A549 (cell line): ENCODE measurements around the gene RNF227. TPM values are rescaled to one million over a fixed set of nuclear protein-coding genes. Genes with fewer than 3 reads are reported as not detected.

Experiments
- ATAC-seq, 2 experiments: fragments of 200-7000 bp in 1 of 2; fragments of >200 bp in 1 of 2; cut with Nextera tagmentation in 1 of 2; cut with Tn5 transposase in 1 of 2; 3 replicates each; pipeline versions ENCODE4 v1.8.0 to v1.9.1; 2018 to 2020; ENCODE audit warnings: mild to moderate bottlenecking in 1 of 2, moderate library complexity in 1 of 2
- CTCF ChIA-PET: fragments of 300-600 bp; sonication (Branson Sonifier 250); formaldehyde crosslinking; extraction: SDS; loops from one replicate; lab custom pipeline; 2021; ENCODE audit warnings: antibody characterized with exemption, inconsistent platforms; lab: Yijun Ruan, JAX
- POLR2A ChIA-PET: fragments of 350-600 bp; formaldehyde crosslinking; extraction: SDS; loops from one replicate; lab custom pipeline; 2021; ENCODE audit warnings: antibody characterized with exemption, inconsistent platforms; lab: Yijun Ruan, JAX
- DNase-seq, 2 experiments: peaks; one replicate each; pipeline versions ENCODE4 v3.0.0 to v3.0.0-alpha.2; 2011 to 2016; ENCODE audit warnings: low read depth in 1 of 2, low spot score in 1 of 2
- FAIRE-seq: peaks from 2 replicates; lab custom pipeline; 2011; peaks lifted over from hg19 to GRCh38; lab: Jason Lieb, UNC
- H3K27ac ChIP-seq, 2 experiments: fragments of >200 bp; sonication (Bioruptor Twin); formaldehyde crosslinking; 3 replicates each; pipeline ENCODE4 v1.5.1; 2016 to 2017
- H3K4me1 ChIP-seq: fragments of >200 bp; sonication (Bioruptor Twin); formaldehyde crosslinking; 3 replicates; pipeline ENCODE4 v1.6.1; 2016
- H3K4me2 ChIP-seq: fragments of >200 bp; sonication (Bioruptor Twin); formaldehyde crosslinking; 3 replicates; pipeline ENCODE4 v1.6.1; 2016
- H3K4me3 ChIP-seq: fragments of >200 bp; sonication (Bioruptor Twin); formaldehyde crosslinking; 3 replicates; pipeline ENCODE4 v1.5.1; 2016
- H3K9me3 ChIP-seq: fragments of >200 bp; sonication (Bioruptor Twin); formaldehyde crosslinking; 3 replicates; pipeline ENCODE4 v1.6.1; 2016
- BCL3 ChIP-seq: fragments of >200 bp; sonication (Bioruptor Twin); formaldehyde crosslinking; IDR thresholded peaks from 3 replicates; pipeline ENCODE4 v1.6.1; 2016
- CHD4 ChIP-seq: fragments of 200-600 bp; sonication (generic); IDR thresholded peaks from 2 replicates; pipeline ENCODE4 v1.6.1; 2016; ENCODE audit warnings: antibody characterized with exemption, mild to moderate bottlenecking, borderline replicate concordance
- CTCF ChIP-seq: fragments of >200 bp; sonication (Bioruptor Twin); formaldehyde crosslinking; IDR thresholded peaks from 3 replicates; pipeline ENCODE4 v1.5.1; 2016
- EHMT2 ChIP-seq: fragments of 200-600 bp; sonication (generic); IDR thresholded peaks from 2 replicates; pipeline ENCODE4 v1.6.1; 2016; ENCODE audit warnings: antibody characterized with exemption, low read depth, mild to moderate bottlenecking, moderate library complexity
- FOSL2 ChIP-seq, 2 experiments: fragments of 450-650 bp in 1 of 2; fragments of >200 bp in 1 of 2; sonication (Bioruptor Twin) in 1 of 2; formaldehyde crosslinking; IDR thresholded peaks; 2 replicates each; pipeline versions ENCODE4 v1.5.0 to v1.6.1; 2016 to 2020; ENCODE audit warnings: mild to moderate bottlenecking in 1 of 2, moderate library complexity in 1 of 2
- GATA3 ChIP-seq: IDR thresholded peaks from 2 replicates; pipeline ENCODE4 v1.6.1; 2012; ENCODE audit warnings: borderline replicate concordance
- HEYL ChIP-seq: fragments of 250-450 bp; sonication (Bioruptor Pico); IDR thresholded peaks from 2 replicates; pipeline ENCODE4 v1.8.0; 2021; ENCODE audit warnings: mild to moderate bottlenecking, moderate library complexity
- HMGXB4 ChIP-seq: fragments of 250-450 bp; sonication (Bioruptor Pico); IDR thresholded peaks from 2 replicates; pipeline ENCODE4 v1.5.0; 2021; ENCODE audit warnings: mild to moderate bottlenecking, moderate library complexity, borderline replicate concordance
- HOXB13 ChIP-seq: fragments of 250-450 bp; sonication (Bioruptor Pico); IDR thresholded peaks from 2 replicates; pipeline ENCODE4 v1.5.0; 2020; ENCODE audit warnings: low read depth, mild to moderate bottlenecking, moderate library complexity
- JUNB ChIP-seq: fragments of >200 bp; sonication (Bioruptor Twin); formaldehyde crosslinking; IDR thresholded peaks from 2 replicates; pipeline ENCODE4 v1.6.1; 2016
- KDM5A ChIP-seq: fragments of 200-600 bp; sonication (generic); IDR thresholded peaks from 2 replicates; pipeline ENCODE4 v1.6.1; 2016; ENCODE audit warnings: antibody characterized with exemption, mild to moderate bottlenecking
- MAX ChIP-seq: IDR thresholded peaks from 2 replicates; pipeline ENCODE4 v1.6.1; 2012
- MAZ ChIP-seq: fragments of 150-350 bp; IDR thresholded peaks from 2 replicates; pipeline ENCODE4 v1.6.1; 2014; ENCODE audit warnings: antibody characterized with exemption, low read depth, low read length, borderline replicate concordance
- NPAS2 ChIP-seq: fragments of 250-450 bp; sonication (Bioruptor Pico); IDR thresholded peaks from 2 replicates; pipeline ENCODE4 v1.8.0; 2022; ENCODE audit warnings: mild to moderate bottlenecking, moderate library complexity, borderline replicate concordance
- PHF8 ChIP-seq: fragments of 200-600 bp; sonication (generic); IDR thresholded peaks from 2 replicates; pipeline ENCODE4 v1.6.1; 2016; ENCODE audit warnings: low read depth, mild to moderate bottlenecking, antibody characterized with exemption, moderate library complexity, borderline replicate concordance
- RAD21 ChIP-seq, 2 experiments: fragments of >200 bp in 1 of 2; sonication (Bioruptor Twin) in 1 of 2; formaldehyde crosslinking in 1 of 2; IDR thresholded peaks in 1 of 2; conservative IDR thresholded peaks in 1 of 2; 2 replicates in 1 of 2; 3 replicates in 1 of 2; pipeline ENCODE4 v1.6.1; 2012 to 2018; ENCODE audit warnings: inconsistent platforms in 1 of 2
- REST ChIP-seq: fragments of 200-600 bp; sonication (generic); IDR thresholded peaks from 2 replicates; pipeline ENCODE4 v1.6.1; 2016; ENCODE audit warnings: antibody characterized with exemption, mild to moderate bottlenecking, moderate library complexity
- RFX5 ChIP-seq: fragments of 450-650 bp; IDR thresholded peaks from 2 replicates; pipeline ENCODE4 v1.7.1; 2014; ENCODE audit warnings: antibody characterized with exemption, mild to moderate bottlenecking, moderate library complexity
- RNF2 ChIP-seq: fragments of 200-600 bp; sonication (generic); IDR thresholded peaks from 2 replicates; pipeline ENCODE4 v1.6.1; 2016; ENCODE audit warnings: low read depth, mild to moderate bottlenecking, antibody characterized with exemption, moderate library complexity, borderline replicate concordance
- TP53 ChIP-seq: fragments of 250-450 bp; sonication (Bioruptor Pico); IDR thresholded peaks from 2 replicates; pipeline ENCODE4 v1.5.0; 2021; ENCODE audit warnings: mild to moderate bottlenecking, moderate library complexity
- USF2 ChIP-seq: fragments of 450-650 bp; IDR thresholded peaks from 2 replicates; pipeline ENCODE4 v1.6.1; 2014; ENCODE audit warnings: antibody characterized with exemption
- ZFP36 ChIP-seq: fragments of 450-650 bp; IDR thresholded peaks from 2 replicates; pipeline ENCODE4 v1.6.1; 2014; ENCODE audit warnings: borderline replicate concordance; ENCODE audit not compliant: partially characterized antibody
- ZNF302 ChIP-seq: fragments of 250-450 bp; sonication (Bioruptor Pico); IDR thresholded peaks from 2 replicates; pipeline ENCODE4 v1.9.0; 2021; ENCODE audit warnings: inconsistent platforms, mild to moderate bottlenecking, moderate library complexity
- WGBS: methylation state at CpG from one replicate; pipeline ENCODE4 v1.1.6; 2017; ENCODE audit errors: missing lambda C conversion rate; 5-methylcytosine and 5-hydroxymethylcytosine counted together
- polyA plus RNA-seq, 4 experiments: library from polyadenylated mRNA; depleted of rRNA in 3 of 4; stranded (reverse); fragments of >200 nt; fragmentation: RNase III in 1 of 4; extraction: RNeasy Plus Mini Kit Qiagen cat#74134 plus additional on column Dnase treatment in 1 of 4; gene quantifications; 2 replicates in 3 of 4; 3 replicates in 1 of 4; pipeline ENCODE4 v1.2.3, GENCODE V29; 2011 to 2017

RNF227 gene
- polyA plus RNA-seq, 2 of the 4 experiments (the other 2 are of a cell fraction) = 2.1 to 4.1 TPM

- DNase-seq (no peak), ATAC-seq (no peak), FAIRE-seq (no peak)
- 88% methylated on average over 22 of the region's 22 CpGs for WGBS
- Histone ChIP-seq H3K27ac (no peak overlapping the region), H3K4me2 (no peak overlapping the region), H3K9me3 (no peaks in the 10 kb centered on the region), H3K4me3 (no peak overlapping the region), H3K4me1 (no peaks in the 10 kb centered on the region)
- POLR2A ChIA-PET = no interaction called here
- CTCF ChIA-PET = interaction anchor here (0.8 to 15.1 kb wide), 16 partner anchors 7 to 216 kb away, joined by 3 to 339 read pairs (median 6); partner anchors contain the start of genes CHD3 and RNF227
- TF ChIP-seq CHD4 (no peak), BCL3 (no peak), FOSL2 (IDR thresholded peaks at IDR 0.05) (no peak), FOSL2 (CRISPR knock-in tag; IDR thresholded peaks at IDR 0.05) (no peak), ZNF302 (CRISPR knock-in tag) (no peak), JUNB (no peak), NPAS2 (no peak), RFX5 (no peak), MAX (no peak), HEYL (CRISPR knock-in tag) (no peak), CTCF (no peak), HOXB13 (CRISPR knock-in tag) (no peak), EHMT2 (no peak), ZFP36 (no peak), RNF2 (no peak), PHF8 (no peak), TP53 (no peak), GATA3 (no peak), HMGXB4 (CRISPR knock-in tag) (no peak)
Observed at GRCh38 chr17:7903154-7904103, 12.7 kb downstream of the RNF227 start.

GRCh38 chr17:7897773-7898172 lies 18.3 kb downstream of the RNF227 start:
- Histone ChIP-seq H3K4me3 (no peak overlapping the region), H3K4me2 (no peak overlapping the region), H3K27ac (no peak overlapping the region), H3K9me3 (no peaks in the 10 kb centered on the region), H3K4me1 (no peaks in the 10 kb centered on the region)
- peak; percentile 87 to 92 for ATAC-seq
- FAIRE-seq = peak; percentile 67
- DNase-seq = peak; percentile 55 to 72
- ChIA-PET POLR2A (interaction anchor here (1.4 kb wide), 1 partner anchor 41 kb away, joined by 5 read pairs; the partner anchor contains the start of gene NAA38), CTCF (interaction anchor here (0.7 to 15.1 kb wide), 35 partner anchors 8 to 173 kb away, joined by 3 to 339 read pairs (median 4); partner anchors contain the start of genes CHD3, CNTROB, CYB5D1 and KDM6B)
- 61% methylated on average over 6 of the region's 6 CpGs for WGBS
- TF ChIP-seq REST = no peak
- no peak for TF ChIP-seq KDM5A
- TF ChIP-seq RAD21 (conservative IDR thresholded peaks at IDR 0.05 in 1 of 2, IDR thresholded peaks at IDR 0.05 in 1 of 2) = peak; percentile 81 to 88
- TF ChIP-seq MAX = no peak
- peak; percentile 60 for TF ChIP-seq USF2
- no peak for TF ChIP-seq MAZ
